ENCODE results near the gene HOXD3. TPM values are rescaled to one million over a fixed set of nuclear protein-coding genes. Genes with fewer than 3 reads are reported as not detected.

The HOXD3 gene
- polyA plus RNA-seq, 1 donor (not counting 4 experiments of a cell fraction or from before 2014, with no cell fraction given), result not detected

DNA sequence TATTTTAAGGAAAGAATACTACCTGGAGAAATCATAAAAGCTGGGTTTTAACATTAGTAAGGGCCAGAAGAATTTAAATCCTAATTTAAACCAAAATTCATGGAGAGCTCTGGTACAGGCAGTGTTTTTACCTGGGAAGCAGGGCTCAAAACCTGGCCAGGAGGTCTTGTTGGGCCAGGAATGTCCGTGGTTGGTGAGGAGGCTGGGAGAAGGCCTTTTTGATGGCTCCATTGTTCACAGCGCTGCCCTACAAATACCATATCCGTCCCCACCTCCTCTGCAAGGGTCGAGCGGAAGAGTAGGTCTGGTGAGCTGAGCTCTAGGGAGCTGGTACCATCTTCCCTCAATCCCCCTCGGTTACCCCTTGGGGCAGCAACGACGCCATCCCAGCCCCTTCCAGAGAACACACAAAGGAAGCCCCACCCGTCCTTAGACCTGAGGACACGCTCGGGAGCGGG, 20.5 kb downstream of the HOXD3 start:
- FAIRE-seq, result no peak
- Histone ChIP-seq H2AFZ (ENCODE audit: control insufficient read depth, low read length) (no peak overlapping the region), H3K27me3 (ENCODE audit: control insufficient read depth, extremely low read depth, insufficient read depth, low read length) (peaks cover 75% of the 10 kb centered on the region), H3K4me1 (ENCODE audit: control insufficient read depth, extremely low read depth, insufficient read depth, low read length) (peaks cover 4% of the 10 kb centered on the region), H3K27ac (ENCODE audit: control insufficient read depth, insufficient read depth, low read length) (no peak overlapping the region), H3K4me2 (ENCODE audit: control insufficient read depth, extremely low read depth, insufficient read depth, low read depth, low read length) (peak overlapping the region; percentile 54), H3K79me2 (ENCODE audit: control insufficient read depth, insufficient read depth, low read length) (no peaks in the 10 kb centered on the region), H3K36me3 (ENCODE audit: control insufficient read depth in 2 of 2, extremely low read depth in 1 of 2, insufficient read depth in 2 of 2, low read length in 2 of 2) (no peaks in the 10 kb centered on the region), H3K4me3 (ENCODE audit: control insufficient read depth in 2 of 3, extremely low read depth in 1 of 3, insufficient read depth in 2 of 3, low read depth in 1 of 3, low read length in 3 of 3) (peak overlapping the region in 2 of 3 experiments; percentile 22 to 28), H3K9me1 (ENCODE audit: control insufficient read depth, extremely low read depth, insufficient read depth, low read length) (no peaks in the 10 kb centered on the region), H4K20me1 (ENCODE audit: control insufficient read depth, extremely low read depth, insufficient read depth, low read length) (peaks cover 2% of the 10 kb centered on the region), H3K9ac (ENCODE audit: control insufficient read depth, extremely low read depth, insufficient read depth, low read length) (no peak overlapping the region), H3K9me3 (ENCODE audit: control insufficient read depth, low read depth, low read length) (no peaks in the 10 kb centered on the region)
- dilution Hi-C loops (cut with MboI; ENCODE audit: extremely low pct_ligation_motif_present, low sequenced_read_pairs), result no loop called here
- TF ChIP-seq, protein P1, sequence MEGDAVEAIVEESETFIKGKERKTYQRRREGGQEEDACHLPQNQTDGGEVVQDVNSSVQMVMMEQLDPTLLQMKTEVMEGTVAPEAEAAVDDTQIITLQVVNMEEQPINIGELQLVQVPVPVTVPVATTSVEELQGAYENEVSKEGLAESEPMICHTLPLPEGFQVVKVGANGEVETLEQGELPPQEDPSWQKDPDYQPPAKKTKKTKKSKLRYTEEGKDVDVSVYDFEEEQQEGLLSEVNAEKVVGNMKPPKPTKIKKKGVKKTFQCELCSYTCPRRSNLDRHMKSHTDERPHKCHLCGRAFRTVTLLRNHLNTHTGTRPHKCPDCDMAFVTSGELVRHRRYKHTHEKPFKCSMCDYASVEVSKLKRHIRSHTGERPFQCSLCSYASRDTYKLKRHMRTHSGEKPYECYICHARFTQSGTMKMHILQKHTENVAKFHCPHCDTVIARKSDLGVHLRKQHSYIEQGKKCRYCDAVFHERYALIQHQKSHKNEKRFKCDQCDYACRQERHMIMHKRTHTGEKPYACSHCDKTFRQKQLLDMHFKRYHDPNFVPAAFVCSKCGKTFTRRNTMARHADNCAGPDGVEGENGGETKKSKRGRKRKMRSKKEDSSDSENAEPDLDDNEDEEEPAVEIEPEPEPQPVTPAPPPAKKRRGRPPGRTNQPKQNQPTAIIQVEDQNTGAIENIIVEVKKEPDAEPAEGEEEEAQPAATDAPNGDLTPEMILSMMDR (optimal IDR thresholded peaks at IDR 0.05 in 1 of 3, IDR thresholded peaks at IDR 0.05 in 1 of 3, conservative IDR thresholded peaks at IDR 0.05 in 1 of 3; ENCODE audit: extremely low read depth in 1 of 3, insufficient read depth in 2 of 3, low read length in 3 of 3), result no peak
- no peak for TF ChIP-seq EZH2 (IDR thresholded peaks at IDR 0.05; ENCODE audit: low read length)
- no peak for DNase-seq (ENCODE audit: low read depth, low spot score)

DNA sequence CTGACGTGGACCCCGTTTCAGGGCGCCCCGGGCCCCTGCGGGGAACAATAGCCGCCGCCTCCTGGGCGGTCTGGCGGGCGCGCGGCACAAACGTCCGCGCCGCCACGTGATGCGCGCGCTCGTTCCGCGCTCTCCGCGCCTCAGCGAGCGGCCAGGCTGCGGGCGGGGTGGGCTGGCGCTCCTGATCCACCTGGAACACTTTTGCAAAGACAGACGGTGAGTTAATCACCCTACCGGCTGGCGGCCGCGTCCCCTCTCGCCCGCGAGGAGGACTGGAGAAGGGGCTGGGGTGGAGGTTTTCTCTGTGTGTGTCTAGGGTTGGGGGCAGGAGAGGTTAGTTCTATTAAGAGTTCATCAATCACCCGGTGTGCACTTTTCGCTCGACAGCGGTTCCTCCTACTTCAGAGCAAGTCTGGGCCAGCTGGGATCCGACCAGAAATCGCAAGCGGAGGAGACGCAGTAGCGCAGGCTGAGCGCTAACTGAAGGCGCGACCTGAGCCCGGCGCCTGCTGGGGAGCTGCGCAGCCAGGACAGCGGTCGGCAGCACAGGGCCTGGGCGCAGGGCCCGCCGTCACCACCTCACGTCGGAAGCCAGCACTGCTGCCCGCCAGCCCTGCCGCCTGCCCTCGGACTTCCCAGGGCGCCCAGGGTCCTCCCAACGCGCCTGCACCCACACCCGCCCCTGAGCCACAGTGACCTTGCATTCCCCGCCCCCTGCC, 21.1 kb downstream of the HOXD3 start:
- Histone ChIP-seq H3K79me2 (ENCODE audit: control insufficient read depth, insufficient read depth, low read length) (no peaks in the 10 kb centered on the region), H3K4me3 (ENCODE audit: control insufficient read depth in 2 of 3, extremely low read depth in 1 of 3, insufficient read depth in 2 of 3, low read depth in 1 of 3, low read length in 3 of 3) (peak overlapping the region; percentile 22 to 54 (median 28)), H2AFZ (ENCODE audit: control insufficient read depth, low read length) (no peak overlapping the region), H3K4me1 (ENCODE audit: control insufficient read depth, extremely low read depth, insufficient read depth, low read length) (peaks cover 4% of the 10 kb centered on the region), H4K20me1 (ENCODE audit: control insufficient read depth, extremely low read depth, insufficient read depth, low read length) (peaks cover 2% of the 10 kb centered on the region), H3K4me2 (ENCODE audit: control insufficient read depth, extremely low read depth, insufficient read depth, low read depth, low read length) (peak overlapping the region; percentile 54), H3K9ac (ENCODE audit: control insufficient read depth, extremely low read depth, insufficient read depth, low read length) (no peak overlapping the region), H3K36me3 (ENCODE audit: control insufficient read depth in 2 of 2, extremely low read depth in 1 of 2, insufficient read depth in 2 of 2, low read length in 2 of 2) (no peaks in the 10 kb centered on the region), H3K9me3 (ENCODE audit: control insufficient read depth, low read depth, low read length) (no peaks in the 10 kb centered on the region), H3K27ac (ENCODE audit: control insufficient read depth, insufficient read depth, low read length) (no peak overlapping the region), H3K9me1 (ENCODE audit: control insufficient read depth, extremely low read depth, insufficient read depth, low read length) (no peaks in the 10 kb centered on the region), H3K27me3 (ENCODE audit: control insufficient read depth, extremely low read depth, insufficient read depth, low read length) (peaks cover 69% of the 10 kb centered on the region)
- TF ChIP-seq EZH2 (IDR thresholded peaks at IDR 0.05; ENCODE audit: low read length), result no peak
- TF ChIP-seq, protein P1 (optimal IDR thresholded peaks at IDR 0.05 in 1 of 3, IDR thresholded peaks at IDR 0.05 in 1 of 3, conservative IDR thresholded peaks at IDR 0.05 in 1 of 3; ENCODE audit: extremely low read depth in 1 of 3, insufficient read depth in 2 of 3, low read length in 3 of 3), result no peak
- dilution Hi-C loops (cut with MboI; ENCODE audit: extremely low pct_ligation_motif_present, low sequenced_read_pairs), result no loop called here
- no peak for FAIRE-seq
- peak; percentile 5 for DNase-seq (ENCODE audit: low read depth, low spot score)

Measured in keratinocyte (primary cell).